H1 (cell line): ENCODE measurements around the gene STAG1. TPM values are rescaled to one million over a fixed set of nuclear protein-coding genes. Genes with fewer than 3 reads are reported as not detected.

Experiments
- HDAC2 ChIP-seq, 2 experiments: fragments of 300-600 bp in 1 of 2; sonication (generic) in 1 of 2; IDR thresholded peaks; 2 replicates each; pipeline ENCODE4 v1.6.1; 2011 to 2012; ENCODE audit warnings: low read depth in 2 of 2, low read length in 2 of 2, mild to moderate bottlenecking in 2 of 2, moderate library complexity in 2 of 2, borderline replicate concordance in 1 of 2, inconsistent platforms in 1 of 2
- KDM1A ChIP-seq: fragments of 200-600, 300-600 bp; sonication (generic); IDR thresholded peaks from 2 replicates; pipeline ENCODE4 v1.7.1; 2016; ENCODE audit warnings: mild to moderate bottlenecking, low read length, borderline replicate concordance
- POU5F1 ChIP-seq: IDR thresholded peaks from 2 replicates; pipeline ENCODE4 v1.6.1; 2011; ENCODE audit warnings: low read depth, mild to moderate bottlenecking, low read length, moderate library complexity
- SIRT6 ChIP-seq: IDR thresholded peaks from one replicate; pipeline ENCODE4 v1.7.1; 2012; ENCODE audit warnings: low read length, inconsistent platforms
- SUZ12 ChIP-seq: fragments of 200-600 bp; sonication (generic); IDR thresholded peaks from 2 replicates; pipeline ENCODE4 v1.6.1; 2012; ENCODE audit warnings: mild to moderate bottlenecking, inconsistent platforms, low read length, moderate library complexity, mixed read lengths
- polyA plus RNA-seq, 7 experiments: library from polyadenylated mRNA; depleted of rRNA in 3 of 7; stranded (reverse) in 5 of 7; unstranded in 2 of 7; fragments of >200 nt in 5 of 7; fragments of 200-250 nt in 2 of 7; gene quantifications; 1 replicate in 5 of 7; 2 replicates in 1 of 7; 4 replicates in 1 of 7; pipeline versions ENCODE4 v1.2.1 to v1.2.3, GENCODE V29; 2011 to 2013; ENCODE audit warnings: missing spikeins in 2 of 7, mixed read lengths in 2 of 7
- total RNA-seq: library from RNA; stranded (reverse); fragmentation: NEBNext Ultra II Directional; extraction: Animal tissue kit (Norgen Biotek cat#: 25700); gene quantifications from 2 replicates; pipeline ENCODE4 v1.2.1, GENCODE V29; 2021
- TF ChIP-seq, protein P1 (sequence below): fragments of 300-600 bp; sonication (generic); IDR thresholded peaks from 2 replicates; pipeline ENCODE4 v1.7.1; 2012; ENCODE audit warnings: low read length, moderate library complexity, mild to moderate bottlenecking, inconsistent platforms; ENCODE audit not compliant: insufficient replicate concordance

STAG1 gene
- total and polyA plus RNA-seq, 2 of the 8 experiments (the other 6 are each of a cell fraction or from before 2014, with no cell fraction given): 4.6 to 23.4 TPM

GRCh38 chr3:136296960-136297359, 455.2 kb downstream of the STAG1 start (continued):
- TF ChIP-seq, protein P1, sequence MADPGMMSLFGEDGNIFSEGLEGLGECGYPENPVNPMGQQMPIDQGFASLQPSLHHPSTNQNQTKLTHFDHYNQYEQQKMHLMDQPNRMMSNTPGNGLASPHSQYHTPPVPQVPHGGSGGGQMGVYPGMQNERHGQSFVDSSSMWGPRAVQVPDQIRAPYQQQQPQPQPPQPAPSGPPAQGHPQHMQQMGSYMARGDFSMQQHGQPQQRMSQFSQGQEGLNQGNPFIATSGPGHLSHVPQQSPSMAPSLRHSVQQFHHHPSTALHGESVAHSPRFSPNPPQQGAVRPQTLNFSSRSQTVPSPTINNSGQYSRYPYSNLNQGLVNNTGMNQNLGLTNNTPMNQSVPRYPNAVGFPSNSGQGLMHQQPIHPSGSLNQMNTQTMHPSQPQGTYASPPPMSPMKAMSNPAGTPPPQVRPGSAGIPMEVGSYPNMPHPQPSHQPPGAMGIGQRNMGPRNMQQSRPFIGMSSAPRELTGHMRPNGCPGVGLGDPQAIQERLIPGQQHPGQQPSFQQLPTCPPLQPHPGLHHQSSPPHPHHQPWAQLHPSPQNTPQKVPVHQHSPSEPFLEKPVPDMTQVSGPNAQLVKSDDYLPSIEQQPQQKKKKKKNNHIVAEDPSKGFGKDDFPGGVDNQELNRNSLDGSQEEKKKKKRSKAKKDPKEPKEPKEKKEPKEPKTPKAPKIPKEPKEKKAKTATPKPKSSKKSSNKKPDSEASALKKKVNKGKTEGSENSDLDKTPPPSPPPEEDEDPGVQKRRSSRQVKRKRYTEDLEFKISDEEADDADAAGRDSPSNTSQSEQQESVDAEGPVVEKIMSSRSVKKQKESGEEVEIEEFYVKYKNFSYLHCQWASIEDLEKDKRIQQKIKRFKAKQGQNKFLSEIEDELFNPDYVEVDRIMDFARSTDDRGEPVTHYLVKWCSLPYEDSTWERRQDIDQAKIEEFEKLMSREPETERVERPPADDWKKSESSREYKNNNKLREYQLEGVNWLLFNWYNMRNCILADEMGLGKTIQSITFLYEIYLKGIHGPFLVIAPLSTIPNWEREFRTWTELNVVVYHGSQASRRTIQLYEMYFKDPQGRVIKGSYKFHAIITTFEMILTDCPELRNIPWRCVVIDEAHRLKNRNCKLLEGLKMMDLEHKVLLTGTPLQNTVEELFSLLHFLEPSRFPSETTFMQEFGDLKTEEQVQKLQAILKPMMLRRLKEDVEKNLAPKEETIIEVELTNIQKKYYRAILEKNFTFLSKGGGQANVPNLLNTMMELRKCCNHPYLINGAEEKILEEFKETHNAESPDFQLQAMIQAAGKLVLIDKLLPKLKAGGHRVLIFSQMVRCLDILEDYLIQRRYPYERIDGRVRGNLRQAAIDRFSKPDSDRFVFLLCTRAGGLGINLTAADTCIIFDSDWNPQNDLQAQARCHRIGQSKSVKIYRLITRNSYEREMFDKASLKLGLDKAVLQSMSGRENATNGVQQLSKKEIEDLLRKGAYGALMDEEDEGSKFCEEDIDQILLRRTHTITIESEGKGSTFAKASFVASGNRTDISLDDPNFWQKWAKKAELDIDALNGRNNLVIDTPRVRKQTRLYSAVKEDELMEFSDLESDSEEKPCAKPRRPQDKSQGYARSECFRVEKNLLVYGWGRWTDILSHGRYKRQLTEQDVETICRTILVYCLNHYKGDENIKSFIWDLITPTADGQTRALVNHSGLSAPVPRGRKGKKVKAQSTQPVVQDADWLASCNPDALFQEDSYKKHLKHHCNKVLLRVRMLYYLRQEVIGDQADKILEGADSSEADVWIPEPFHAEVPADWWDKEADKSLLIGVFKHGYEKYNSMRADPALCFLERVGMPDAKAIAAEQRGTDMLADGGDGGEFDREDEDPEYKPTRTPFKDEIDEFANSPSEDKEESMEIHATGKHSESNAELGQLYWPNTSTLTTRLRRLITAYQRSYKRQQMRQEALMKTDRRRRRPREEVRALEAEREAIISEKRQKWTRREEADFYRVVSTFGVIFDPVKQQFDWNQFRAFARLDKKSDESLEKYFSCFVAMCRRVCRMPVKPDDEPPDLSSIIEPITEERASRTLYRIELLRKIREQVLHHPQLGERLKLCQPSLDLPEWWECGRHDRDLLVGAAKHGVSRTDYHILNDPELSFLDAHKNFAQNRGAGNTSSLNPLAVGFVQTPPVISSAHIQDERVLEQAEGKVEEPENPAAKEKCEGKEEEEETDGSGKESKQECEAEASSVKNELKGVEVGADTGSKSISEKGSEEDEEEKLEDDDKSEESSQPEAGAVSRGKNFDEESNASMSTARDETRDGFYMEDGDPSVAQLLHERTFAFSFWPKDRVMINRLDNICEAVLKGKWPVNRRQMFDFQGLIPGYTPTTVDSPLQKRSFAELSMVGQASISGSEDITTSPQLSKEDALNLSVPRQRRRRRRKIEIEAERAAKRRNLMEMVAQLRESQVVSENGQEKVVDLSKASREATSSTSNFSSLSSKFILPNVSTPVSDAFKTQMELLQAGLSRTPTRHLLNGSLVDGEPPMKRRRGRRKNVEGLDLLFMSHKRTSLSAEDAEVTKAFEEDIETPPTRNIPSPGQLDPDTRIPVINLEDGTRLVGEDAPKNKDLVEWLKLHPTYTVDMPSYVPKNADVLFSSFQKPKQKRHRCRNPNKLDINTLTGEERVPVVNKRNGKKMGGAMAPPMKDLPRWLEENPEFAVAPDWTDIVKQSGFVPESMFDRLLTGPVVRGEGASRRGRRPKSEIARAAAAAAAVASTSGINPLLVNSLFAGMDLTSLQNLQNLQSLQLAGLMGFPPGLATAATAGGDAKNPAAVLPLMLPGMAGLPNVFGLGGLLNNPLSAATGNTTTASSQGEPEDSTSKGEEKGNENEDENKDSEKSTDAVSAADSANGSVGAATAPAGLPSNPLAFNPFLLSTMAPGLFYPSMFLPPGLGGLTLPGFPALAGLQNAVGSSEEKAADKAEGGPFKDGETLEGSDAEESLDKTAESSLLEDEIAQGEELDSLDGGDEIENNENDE: peak; percentile 55
- TF ChIP-seq SUZ12: no peak
- TF ChIP-seq KDM1A: peak; percentile 36; the same call in 1 of the 2 replicates
- TF ChIP-seq POU5F1: peak; percentile 96
- no peak for TF ChIP-seq SIRT6
- 0 out of 4 replicates have a peak, but pooled peaks of 1 of the 2 experiments have one; percentile 32 for TF ChIP-seq HDAC2 (IDR thresholded peaks at IDR 0.05; ENCODE audit: borderline replicate concordance in 1 of 2, low read depth in 2 of 2, low read length in 2 of 2)
- TF ChIP-seq, all 59 proteins: peak for 4
